CD14-positive monocyte (primary cell): Measurements from ENCODE around the gene LGALS3. TPM values are rescaled to one million over a fixed set of nuclear protein-coding genes. Genes with fewer than 3 reads are reported as not detected.

ENCODE experiments used
- DNase-seq, 3 donors: peaks; one replicate each; pipeline ENCODE4 v3.0.0-alpha.2; 2011 to 2022
- H2AFZ ChIP-seq: 2 replicates; pipeline ENCODE4 v1.6.0; 2012; ENCODE audit warnings: mild to moderate bottlenecking, low read depth, low read length, inconsistent platforms; ENCODE audit not compliant: insufficient read depth, poor library complexity, severe bottlenecking
- H3K27ac ChIP-seq, 2 donors: 1 replicate in 1 of 2; 2 replicates in 1 of 2; pipeline ENCODE4 v1.5.1; 2012 to 2013; ENCODE audit warnings: low read length in 2 of 2, control low read depth in 1 of 2, inconsistent platforms in 1 of 2, low read depth in 1 of 2, mild to moderate bottlenecking in 1 of 2
- H3K27me3 ChIP-seq, 2 donors: one replicate each; pipeline versions ENCODE4 v1.6.0 to v1.6.1; 2011 to 2013; ENCODE audit warnings: low read length in 2 of 2; ENCODE audit not compliant: control insufficient read depth in 2 of 2, insufficient read depth in 2 of 2
- H3K36me3 ChIP-seq, 2 donors: replicated peaks in 1 of 2; 1 replicate in 1 of 2; 2 replicates in 1 of 2; pipeline versions ENCODE4 v1.5.1 to v1.6.1; 2012 to 2013; ENCODE audit warnings: low read length in 2 of 2, control low read depth in 1 of 2, inconsistent platforms in 1 of 2, mild to moderate bottlenecking in 1 of 2; ENCODE audit not compliant: insufficient read depth in 2 of 2, control insufficient read depth in 1 of 2
- H3K4me1 ChIP-seq, 2 donors: 1 replicate in 1 of 2; 2 replicates in 1 of 2; pipeline versions ENCODE4 v1.5.1 to v1.6.1; 2012 to 2013; ENCODE audit warnings: low read length in 2 of 2, control low read depth in 1 of 2, inconsistent platforms in 1 of 2, mild to moderate bottlenecking in 1 of 2, moderate library complexity in 1 of 2; ENCODE audit not compliant: insufficient read depth in 2 of 2, control insufficient read depth in 1 of 2
- H3K4me2 ChIP-seq: replicated peaks from 2 replicates; pipeline ENCODE3; 2012; ENCODE audit warnings: low read length, moderate library complexity, mild to moderate bottlenecking; ENCODE audit not compliant: poor library complexity, severe bottlenecking; ENCODE audit errors: extremely low read depth
- H3K4me3 ChIP-seq, 3 experiments: fragments of 200-600 bp in 1 of 3; sonication (generic) in 1 of 3; replicated peaks in 1 of 3; 1 replicate in 2 of 3; 2 replicates in 1 of 3; pipeline ENCODE4 v1.5.1; 2011 to 2013; ENCODE audit warnings: low read length in 3 of 3, mild to moderate bottlenecking in 3 of 3, control low read depth in 2 of 3, low read depth in 2 of 3, inconsistent platforms in 1 of 3, moderate library complexity in 1 of 3
- H3K79me2 ChIP-seq: 2 replicates; pipeline ENCODE4 v1.6.0; 2012; ENCODE audit warnings: mild to moderate bottlenecking, control low read depth, inconsistent platforms, low read length, moderate library complexity; ENCODE audit not compliant: insufficient read depth
- H3K9ac ChIP-seq: 2 replicates; pipeline ENCODE4 v1.6.0; 2017; ENCODE audit warnings: low read length, mild to moderate bottlenecking; ENCODE audit not compliant: insufficient read depth, poor library complexity, severe bottlenecking
- H3K9me3 ChIP-seq, 2 donors: replicated peaks in 1 of 2; 1 replicate in 1 of 2; 2 replicates in 1 of 2; pipeline versions ENCODE4 v1.5.1 to v1.6.1; 2012 to 2013; ENCODE audit warnings: low read length in 2 of 2, control low read depth in 1 of 2; ENCODE audit not compliant: control insufficient read depth in 1 of 2, insufficient read depth in 1 of 2
- H4K20me1 ChIP-seq: 2 replicates; pipeline ENCODE4 v1.6.0; 2012; ENCODE audit warnings: mild to moderate bottlenecking, low read length, control low read depth, moderate library complexity; ENCODE audit not compliant: insufficient read depth
- H3K27ac Mint-ChIP-seq, 7 donors: one replicate each; pipeline ENCODE4 v1.8.0; 2020; ENCODE audit warnings: mild to moderate bottlenecking in 7 of 7, mixed read lengths in 7 of 7, moderate library complexity in 6 of 7, inconsistent platforms in 2 of 7
- H3K27me3 Mint-ChIP-seq, 3 donors: one replicate each; pipeline ENCODE4 v1.8.0; 2021 to 2022; ENCODE audit warnings: low read depth in 3 of 3, mild to moderate bottlenecking in 3 of 3, mixed read lengths in 3 of 3, moderate library complexity in 3 of 3, inconsistent platforms in 1 of 3
- H3K36me3 Mint-ChIP-seq, 2 donors: one replicate each; pipeline ENCODE4 v1.8.0; 2020; ENCODE audit warnings: mixed read lengths in 2 of 2, inconsistent platforms in 1 of 2, mild to moderate bottlenecking in 1 of 2
- H3K4me1 Mint-ChIP-seq: one replicate; pipeline ENCODE4 v1.8.0; 2020; ENCODE audit warnings: mild to moderate bottlenecking, mixed read lengths
- H3K4me3 Mint-ChIP-seq, 2 donors: one replicate each; pipeline ENCODE4 v1.8.0; 2020; ENCODE audit warnings: mild to moderate bottlenecking in 2 of 2, mixed read lengths in 2 of 2, moderate library complexity in 1 of 2
- H3K9me3 Mint-ChIP-seq, 7 donors: one replicate each; pipeline ENCODE4 v1.8.0; 2020 to 2022; ENCODE audit warnings: mixed read lengths in 7 of 7, mild to moderate bottlenecking in 6 of 7, moderate library complexity in 6 of 7, inconsistent platforms in 2 of 7
- WGBS: methylation state at CpG from one replicate; pipeline ENCODE4 v1.1.5; 2013; ENCODE audit warnings: missing lambda C conversion rate; ENCODE audit not compliant: insufficient coverage; 5-methylcytosine and 5-hydroxymethylcytosine counted together
- intact Hi-C, 2 donors: fragments of 100-400 bp; cut with micrococcal nuclease; formaldehyde crosslinking; loops; one replicate each; pipeline versions ENCODE4 v1.15.0 to v1.15.1; 2023
- polyA plus RNA-seq, 3 donors: library from polyadenylated mRNA; depleted of rRNA in 1 of 3; unstranded in 2 of 3; stranded (reverse) in 1 of 3; fragments of 300-500 nt in 2 of 3; fragments of >200 nt in 1 of 3; fragmentation: Illumina TruSeq in 2 of 3; gene quantifications; 1 replicate in 2 of 3; 2 replicates in 1 of 3; pipeline ENCODE4 v1.2.3, GENCODE V29; 2012 to 2021
- TF ChIP-seq, protein P1 (sequence below): fragments of 200-600 bp; IDR thresholded peaks from one replicate; pipeline ENCODE4 v1.8.0; 2022; ENCODE audit warnings: antibody characterized with exemption, mild to moderate bottlenecking

LGALS3 gene
- polyA plus RNA-seq, 3 donors, result 266 to 878 (median 788) TPM

DNA sequence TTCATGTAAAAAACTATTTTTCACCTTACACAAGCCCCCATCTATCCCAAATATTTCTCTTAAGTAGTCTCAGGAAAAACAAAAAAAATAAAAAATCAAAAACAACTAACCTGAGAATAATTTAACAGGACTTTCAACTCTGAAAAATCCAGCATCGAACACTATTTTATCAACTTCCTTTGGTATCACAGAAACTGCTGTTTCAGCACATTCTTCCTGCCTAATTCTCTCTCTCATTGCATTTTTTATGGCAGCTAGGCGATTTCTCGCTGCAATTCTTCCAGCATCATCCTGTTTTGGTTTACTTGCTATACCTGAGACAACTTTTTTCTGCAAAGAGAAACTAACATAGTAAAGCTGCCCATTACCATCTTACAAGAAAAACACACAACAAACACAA, 29.4 kb downstream of the LGALS3 start:
- H3K9me3 ChIP-seq, result no peaks in the 10 kb centered on the region
- no peaks in the 10 kb centered on the region for H3K27me3 ChIP-seq
- H3K27ac ChIP-seq, result no peak overlapping the region
- no peak overlapping the region for H3K4me3 ChIP-seq
- WGBS, result 100% methylated on average over 3 of the region's 3 CpGs
- intact Hi-C loops, result no loop called here
- H3K9me3 Mint-ChIP-seq, result no peaks in the 10 kb centered on the region
- H3K4me1 Mint-ChIP-seq, result no peaks in the 10 kb centered on the region
- TF ChIP-seq, protein P1, sequence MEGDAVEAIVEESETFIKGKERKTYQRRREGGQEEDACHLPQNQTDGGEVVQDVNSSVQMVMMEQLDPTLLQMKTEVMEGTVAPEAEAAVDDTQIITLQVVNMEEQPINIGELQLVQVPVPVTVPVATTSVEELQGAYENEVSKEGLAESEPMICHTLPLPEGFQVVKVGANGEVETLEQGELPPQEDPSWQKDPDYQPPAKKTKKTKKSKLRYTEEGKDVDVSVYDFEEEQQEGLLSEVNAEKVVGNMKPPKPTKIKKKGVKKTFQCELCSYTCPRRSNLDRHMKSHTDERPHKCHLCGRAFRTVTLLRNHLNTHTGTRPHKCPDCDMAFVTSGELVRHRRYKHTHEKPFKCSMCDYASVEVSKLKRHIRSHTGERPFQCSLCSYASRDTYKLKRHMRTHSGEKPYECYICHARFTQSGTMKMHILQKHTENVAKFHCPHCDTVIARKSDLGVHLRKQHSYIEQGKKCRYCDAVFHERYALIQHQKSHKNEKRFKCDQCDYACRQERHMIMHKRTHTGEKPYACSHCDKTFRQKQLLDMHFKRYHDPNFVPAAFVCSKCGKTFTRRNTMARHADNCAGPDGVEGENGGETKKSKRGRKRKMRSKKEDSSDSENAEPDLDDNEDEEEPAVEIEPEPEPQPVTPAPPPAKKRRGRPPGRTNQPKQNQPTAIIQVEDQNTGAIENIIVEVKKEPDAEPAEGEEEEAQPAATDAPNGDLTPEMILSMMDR, result no peak
- no peak overlapping the region for H3K4me2 ChIP-seq
- DNase-seq, result no peak
- H4K20me1 ChIP-seq, result no peaks in the 10 kb centered on the region
- H3K4me3 Mint-ChIP-seq, result no peak overlapping the region
- no peak overlapping the region for H3K9ac ChIP-seq
- H3K36me3 Mint-ChIP-seq, result peaks cover 44 to 68% of the 10 kb centered on the region in 2 donors
- no peaks in the 10 kb centered on the region for H3K4me1 ChIP-seq
- no peaks in the 10 kb centered on the region for H3K79me2 ChIP-seq
- H2AFZ ChIP-seq, result no peak overlapping the region
- H3K27me3 Mint-ChIP-seq, result no peaks in the 10 kb centered on the region
- H3K36me3 ChIP-seq, result peaks cover 30 to 62% of the 10 kb centered on the region in 2 donors
- no peak overlapping the region for H3K27ac Mint-ChIP-seq

DNA sequence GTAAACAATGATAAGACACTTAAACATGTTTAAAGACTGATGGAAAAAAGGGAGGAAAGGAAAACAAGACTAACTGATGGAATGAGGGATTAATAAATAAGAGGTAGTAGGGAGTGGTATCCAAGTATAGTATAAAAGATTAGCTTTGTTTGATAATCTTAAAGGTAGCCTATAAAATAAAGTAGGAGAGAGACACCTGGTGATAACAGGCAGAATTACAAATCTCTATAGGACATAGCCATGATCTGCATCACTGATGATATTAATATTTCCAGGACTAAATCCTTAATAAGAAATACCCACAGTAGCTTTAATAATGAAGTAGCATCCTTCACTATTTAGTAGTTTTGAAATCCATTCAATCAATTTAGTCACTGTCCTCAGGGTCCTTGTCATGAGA, 31.9 kb downstream of the LGALS3 start:
- H3K9ac ChIP-seq, result no peak overlapping the region
- Mint-ChIP-seq H3K27ac (peak overlapping the region in 2 of 7 donors; percentile 32 to 69), H3K4me1 (no peaks in the 10 kb centered on the region), H3K9me3 (no peaks in the 10 kb centered on the region), H3K27me3 (no peaks in the 10 kb centered on the region), H3K36me3 (peaks cover 46 to 66% of the 10 kb centered on the region in 2 donors), H3K4me3 (no peak overlapping the region)
- H3K4me1 ChIP-seq, result no peaks in the 10 kb centered on the region
- TF ChIP-seq, protein P1, result peak; percentile 71
- H4K20me1 ChIP-seq, result no peaks in the 10 kb centered on the region
- H3K27ac ChIP-seq, result no peak overlapping the region
- no peak overlapping the region for H2AFZ ChIP-seq
- H3K9me3 ChIP-seq, result no peaks in the 10 kb centered on the region
- no peak overlapping the region for H3K4me3 ChIP-seq
- peaks cover 4% of the 10 kb centered on the region for H3K79me2 ChIP-seq
- H3K4me2 ChIP-seq, result no peak overlapping the region
- no peaks in the 10 kb centered on the region for H3K27me3 ChIP-seq
- intact Hi-C loops, result loop anchor here in 1 of 2 donors (2.0 kb wide), 1 partner anchor 72 kb away; no protein-coding TSS in a partner anchor
- DNase-seq, result peak; percentile 21 to 64 (median 38)
- H3K36me3 ChIP-seq, result peaks cover 32 to 63% of the 10 kb centered on the region in 2 donors
